ENCODE data around the gene NOPCHAP1. TPM values are rescaled to one million over a fixed set of nuclear protein-coding genes. Genes with fewer than 3 reads are reported as not detected.

The NOPCHAP1 gene
- total RNA-seq, result 1 to 10 TPM; 8.0 to 9.5 (median 8.6) TPM
- total RNA-seq (2013), result 25.0 TPM

GRCh38 chr12:104986022-104986941 is at the start of gene NOPCHAP1:
Gene NOPCHAP1, plus strand, starts transcription at chr12:104986316. Its CDS starts 37 bp downstream, at chr12:104986353.
- Mint-ChIP-seq H3K9me3 (no peaks in the 10 kb centered on the region), H3K4me1 (peaks cover 27 to 36% of the 10 kb centered on the region in 2 donors), H3K27me3 (ENCODE audit: low read depth in 2 of 2) (peaks cover 6 to 17% of the 10 kb centered on the region in 2 donors), H3K36me3 (no peaks in the 10 kb centered on the region), H3K27ac (peak within 1 kb of the TSS; percentile 29 to 78), H3K4me3 (peak within 1 kb of the TSS; percentile 93)
- DNase-seq (peak; percentile 80 to 89), ATAC-seq (peak; percentile 96 to 98 (median 97))
- no peak for TF ChIP-seq CTCF (IDR thresholded peaks at IDR 0.05)
- under 1% methylated on average over 57 of the region's 59 CpGs for WGBS (ENCODE audit: insufficient coverage)
- H3K9me3 ChIP-seq (ENCODE audit: control insufficient read depth, insufficient read depth, low read length), result no peaks in the 10 kb centered on the region
- H3K27ac ChIP-seq (ENCODE audit: low read length), result peak within 1 kb of the TSS; percentile 29
- peaks cover 10% of the 10 kb centered on the region for H3K4me1 ChIP-seq (ENCODE audit: control insufficient read depth, insufficient read depth, low read length)
- peak within 1 kb of the TSS; percentile 64 for H3K4me3 ChIP-seq (ENCODE audit: low read length)
- H3K36me3 ChIP-seq (ENCODE audit: control insufficient read depth, insufficient read depth, low read length), result peaks cover 1% of the 10 kb centered on the region
- H3K27me3 ChIP-seq (ENCODE audit: control insufficient read depth, insufficient read depth, low read length), result no peaks in the 10 kb centered on the region
- intact Hi-C loops (cut with micrococcal nuclease), result loop anchor here (2.0 kb wide), 1 partner anchor 27 kb away; the partner anchor contains the start of gene SLC41A2

GRCh38 chr12:104938371-104938770 is 47.7 kb upstream of the NOPCHAP1 start:
- Mint-ChIP-seq H3K4me3 (no peak overlapping the region), H3K27me3 (ENCODE audit: low read depth in 2 of 2) (peaks cover 14 to 27% of the 10 kb centered on the region in 2 donors), H3K36me3 (no peaks in the 10 kb centered on the region), H3K27ac (no peak overlapping the region), H3K4me1 (no peaks in the 10 kb centered on the region), H3K9me3 (no peaks in the 10 kb centered on the region)
- Histone ChIP-seq H3K4me3 (ENCODE audit: low read length) (no peak overlapping the region), H3K27me3 (ENCODE audit: control insufficient read depth, insufficient read depth, low read length) (no peaks in the 10 kb centered on the region), H3K36me3 (ENCODE audit: control insufficient read depth, insufficient read depth, low read length) (no peaks in the 10 kb centered on the region), H3K4me1 (ENCODE audit: control insufficient read depth, insufficient read depth, low read length) (no peaks in the 10 kb centered on the region), H3K27ac (ENCODE audit: low read length) (no peak overlapping the region), H3K9me3 (ENCODE audit: control insufficient read depth, insufficient read depth, low read length) (no peaks in the 10 kb centered on the region)
- no peak for TF ChIP-seq CTCF (IDR thresholded peaks at IDR 0.05)
- DNase-seq, result no peak
- no peak for ATAC-seq
- 21% methylated on average over 2 of the region's 3 CpGs for WGBS (ENCODE audit: insufficient coverage)
- intact Hi-C loops (cut with micrococcal nuclease), result no loop called here

GRCh38 chr12:104939089-104939488 is 47.0 kb upstream of the NOPCHAP1 start:
- no peak overlapping the region for H3K27ac Mint-ChIP-seq
- Histone ChIP-seq H3K9me3 (ENCODE audit: control insufficient read depth, insufficient read depth, low read length) (no peaks in the 10 kb centered on the region), H3K27ac (ENCODE audit: low read length) (no peak overlapping the region), H3K4me1 (ENCODE audit: control insufficient read depth, insufficient read depth, low read length) (no peaks in the 10 kb centered on the region), H3K36me3 (ENCODE audit: control insufficient read depth, insufficient read depth, low read length) (no peaks in the 10 kb centered on the region), H3K27me3 (ENCODE audit: control insufficient read depth, insufficient read depth, low read length) (no peaks in the 10 kb centered on the region), H3K4me3 (ENCODE audit: low read length) (no peak overlapping the region)
- 94% methylated on average over 1 of the region's 2 CpGs for WGBS (ENCODE audit: insufficient coverage)
- no peaks in the 10 kb centered on the region for H3K36me3 Mint-ChIP-seq
- intact Hi-C loops (cut with micrococcal nuclease), result no loop called here
- no peaks in the 10 kb centered on the region for H3K9me3 Mint-ChIP-seq
- H3K4me3 Mint-ChIP-seq, result no peak overlapping the region
- TF ChIP-seq CTCF (IDR thresholded peaks at IDR 0.05), result no peak
- H3K4me1 Mint-ChIP-seq, result no peaks in the 10 kb centered on the region
- ATAC-seq, result no peak
- peaks cover 15 to 35% of the 10 kb centered on the region in 2 donors for H3K27me3 Mint-ChIP-seq (ENCODE audit: low read depth in 2 of 2)
- DNase-seq, result no peak

Measured in natural killer cell (primary cell).